K562 treated with DMSO at 1 percent for 24 hours (cell line): ENCODE data around the gene ARNT2. TPM values are rescaled to one million over a fixed set of nuclear protein-coding genes. Genes with fewer than 3 reads are reported as not detected.

Experiments
- total RNA-seq: library from RNA; unstranded; fragments of 300-600 nt; gene quantifications from 2 replicates; pipeline ENCODE4 v1.2.3, GENCODE V29; 2022; ENCODE audit warnings: low read depth; ENCODE audit not compliant: insufficient read depth

The ARNT2 gene
- total RNA-seq: not detected in 2 replicates

GRCh38 chr15:80404057-80404760, at the start of gene ARNT2:
ARNT2 (plus strand) TSS chr15:80404382; CDS start chr15:80404516, 134 bp downstream.

Other genes starting within 250 kb of the ARNT2 start
- 0.03 TPM in 1 of 2 replicates, not detected in the other for gene CTXND1, start 152.2 kb upstream of the ARNT2 start, total RNA-seq